Measurements from ENCODE around the gene CEBPZ.

DNA sequence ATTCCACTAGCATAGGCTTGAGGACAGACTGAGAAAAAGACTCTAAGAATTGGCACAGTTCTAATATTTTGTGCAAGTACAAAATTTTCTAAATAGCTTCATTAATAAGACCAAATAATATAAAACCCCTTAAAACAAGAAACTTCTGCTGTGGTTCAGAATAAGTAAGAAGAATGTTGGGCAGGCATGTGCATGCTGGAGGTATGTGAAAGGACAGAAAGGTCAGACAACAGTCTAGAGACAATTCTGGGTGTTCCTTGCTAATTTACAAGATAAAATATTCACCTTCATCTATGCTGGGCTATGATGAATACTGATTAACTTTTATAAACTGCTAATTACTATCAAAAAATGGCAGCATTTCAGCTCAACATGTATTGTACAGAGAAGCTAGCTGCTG is 20.2 kb downstream of the CEBPZ start:
- no peak for TF ChIP-seq POLR2AphosphoS5 (IDR thresholded peaks at IDR 0.05)
- TF ChIP-seq POLR2A (IDR thresholded peaks at IDR 0.05): no peak

Data from sigmoid colon (tissue), 4 donors.